ENCODE results near the gene MVD.

DNA sequence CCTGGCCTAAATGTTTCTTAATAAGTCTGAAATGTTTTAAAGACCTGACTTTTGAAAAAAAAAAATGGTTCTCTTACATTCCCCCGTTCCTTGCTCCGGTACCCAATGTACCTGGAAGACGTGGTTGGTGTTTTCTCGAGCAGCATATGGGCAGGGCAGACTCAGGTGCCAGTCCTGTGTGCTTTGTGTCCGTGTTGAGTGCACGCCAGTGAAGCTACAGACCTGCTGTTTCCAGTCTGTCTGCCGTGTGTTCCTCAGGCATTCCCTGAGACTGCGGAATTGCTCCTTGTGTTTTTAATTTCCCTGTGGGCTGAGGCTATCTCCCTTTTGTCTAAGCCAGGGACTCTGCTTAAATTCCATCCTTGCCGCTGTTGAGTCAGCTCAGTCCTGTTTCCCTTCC lies 36.2 kb downstream of the MVD start:
- no peak for TF ChIP-seq CTCF (conservative IDR thresholded peaks at IDR 0.05; ENCODE audit: low read depth, low read length)
- no peak for TF ChIP-seq RFX5 (IDR thresholded peaks at IDR 0.05; ENCODE audit: low read depth, low read length)
- no peak for TF ChIP-seq POLR2A (IDR thresholded peaks at IDR 0.05; ENCODE audit: low read depth, low read length)
- no peak for TF ChIP-seq MXI1 (IDR thresholded peaks at IDR 0.05; ENCODE audit: borderline replicate concordance, low read depth, low read length)
- no peak for TF ChIP-seq FOS (IDR thresholded peaks at IDR 0.05; ENCODE audit: low read depth, low read length)
- TF ChIP-seq BHLHE40 (IDR thresholded peaks at IDR 0.05; ENCODE audit: low read depth, low read length) = no peak
- TF ChIP-seq CEBPB (IDR thresholded peaks at IDR 0.05; ENCODE audit: low read depth, low read length) = no peak
- no peak for TF ChIP-seq ELK1 (IDR thresholded peaks at IDR 0.05; ENCODE audit: borderline replicate concordance, low read depth, low read length)
